GM06990 (cell line): Measurements from ENCODE around the gene FAM3C.

Experiments
- DNase-seq: peaks from one replicate; pipeline ENCODE4 v3.0.0-alpha.2; 2011; ENCODE audit not compliant: insufficient read length; ENCODE audit errors: extremely low read depth
- H3K27me3 ChIP-seq: replicated peaks from 2 replicates; pipeline ENCODE4 v1.6.0; 2011; ENCODE audit warnings: low read length; ENCODE audit not compliant: control insufficient read depth, insufficient read depth
- H3K36me3 ChIP-seq: 2 replicates; pipeline ENCODE4 v1.5.1; 2011; ENCODE audit warnings: low read length; ENCODE audit not compliant: control insufficient read depth, insufficient read depth
- H3K4me3 ChIP-seq: replicated peaks from 2 replicates; pipeline ENCODE4 v1.5.1; 2011; ENCODE audit warnings: low read depth, mild to moderate bottlenecking, control low read depth, low read length
- CTCF ChIP-seq: IDR thresholded peaks from 2 replicates; pipeline ENCODE4 v1.5.1; 2011; ENCODE audit warnings: low read length, control low read depth, mild to moderate bottlenecking, inconsistent platforms; ENCODE audit not compliant: insufficient read depth, poor library complexity, severe bottlenecking

The FAM3C gene

GRCh38 chr7:121416533-121416932 lies 20.4 kb upstream of the FAM3C start:
- DNase-seq, result no peak
- Histone ChIP-seq H3K36me3 (no peaks in the 10 kb centered on the region), H3K27me3 (no peaks in the 10 kb centered on the region), H3K4me3 (no peak overlapping the region)
- TF ChIP-seq CTCF, result no peak

GRCh38 chr7:121414436-121414835 lies 18.3 kb upstream of the FAM3C start:
- no peaks in the 10 kb centered on the region for H3K36me3 ChIP-seq
- H3K4me3 ChIP-seq, result no peak overlapping the region
- no peaks in the 10 kb centered on the region for H3K27me3 ChIP-seq
- TF ChIP-seq CTCF, result no peak
- no peak for DNase-seq

GRCh38 chr7:121411597-121411979 lies 15.5 kb upstream of the FAM3C start:
- no peaks in the 10 kb centered on the region for H3K36me3 ChIP-seq
- no peak overlapping the region for H3K4me3 ChIP-seq
- no peaks in the 10 kb centered on the region for H3K27me3 ChIP-seq
- DNase-seq, result no peak
- no peak for TF ChIP-seq CTCF

GRCh38 chr7:121410829-121411596 lies 14.9 kb upstream of the FAM3C start:
- Histone ChIP-seq H3K27me3 (no peaks in the 10 kb centered on the region), H3K36me3 (no peaks in the 10 kb centered on the region), H3K4me3 (no peak overlapping the region)
- TF ChIP-seq CTCF, result no peak
- no peak for DNase-seq

- Histone ChIP-seq H3K36me3 (no peaks in the 10 kb centered on the region), H3K4me3 (no peak overlapping the region), H3K27me3 (no peaks in the 10 kb centered on the region)
- DNase-seq, result no peak
- no peak for TF ChIP-seq CTCF
These were observed 10.8 kb upstream of the FAM3C start for GRCh38 chr7:121406944-121407343.

GRCh38 chr7:121406461-121406860 lies 10.4 kb upstream of the FAM3C start:
- Histone ChIP-seq H3K27me3 (no peaks in the 10 kb centered on the region), H3K36me3 (no peaks in the 10 kb centered on the region), H3K4me3 (no peak overlapping the region)
- TF ChIP-seq CTCF, result no peak
- no peak for DNase-seq
